DOHH2 (cell line): Measurements from ENCODE around the gene N4BP2L2.

Experiments used
- CTCF ChIP-seq: fragments of 200-600 bp; sonication (generic); IDR thresholded peaks from one replicate; pipeline ENCODE4 v1.5.1; 2014; ENCODE audit warnings: antibody characterized with exemption, mild to moderate bottlenecking, low read depth, low read length; ENCODE audit not compliant: poor library complexity, severe bottlenecking
- EZH2phosphoT487 ChIP-seq: fragments of 200-600 bp; sonication (generic); IDR thresholded peaks from 2 replicates; pipeline ENCODE4 v1.6.1; 2017; ENCODE audit warnings: borderline replicate concordance, mild to moderate bottlenecking, antibody characterized with exemption, low read length, moderate library complexity, mixed read lengths

- TF ChIP-seq CTCF (no peak), EZH2phosphoT487 (no peak)
These were observed 82.0 kb downstream of the N4BP2L2 start for GRCh38 chr13:32456591-32456990.
